Activated T-cell treated with anti-CD3 and anti-CD28 coated beads for 1 hour (primary cell): ENCODE results near the gene CD40.
A peak's percentile ranks its signal among the peaks of the same experiment; 100 is the strongest.
"Not testable (repeated sequence)": the region's sequence is repeated elsewhere in the genome, so short reads cannot be mapped to it uniquely, and the experiment has no call there.

Source experiments
- DNase-seq: peaks from one replicate; pipeline ENCODE4 v3.0.0-alpha.2; 2020; ENCODE audit warnings: low read depth

Gene CD40

DNA sequence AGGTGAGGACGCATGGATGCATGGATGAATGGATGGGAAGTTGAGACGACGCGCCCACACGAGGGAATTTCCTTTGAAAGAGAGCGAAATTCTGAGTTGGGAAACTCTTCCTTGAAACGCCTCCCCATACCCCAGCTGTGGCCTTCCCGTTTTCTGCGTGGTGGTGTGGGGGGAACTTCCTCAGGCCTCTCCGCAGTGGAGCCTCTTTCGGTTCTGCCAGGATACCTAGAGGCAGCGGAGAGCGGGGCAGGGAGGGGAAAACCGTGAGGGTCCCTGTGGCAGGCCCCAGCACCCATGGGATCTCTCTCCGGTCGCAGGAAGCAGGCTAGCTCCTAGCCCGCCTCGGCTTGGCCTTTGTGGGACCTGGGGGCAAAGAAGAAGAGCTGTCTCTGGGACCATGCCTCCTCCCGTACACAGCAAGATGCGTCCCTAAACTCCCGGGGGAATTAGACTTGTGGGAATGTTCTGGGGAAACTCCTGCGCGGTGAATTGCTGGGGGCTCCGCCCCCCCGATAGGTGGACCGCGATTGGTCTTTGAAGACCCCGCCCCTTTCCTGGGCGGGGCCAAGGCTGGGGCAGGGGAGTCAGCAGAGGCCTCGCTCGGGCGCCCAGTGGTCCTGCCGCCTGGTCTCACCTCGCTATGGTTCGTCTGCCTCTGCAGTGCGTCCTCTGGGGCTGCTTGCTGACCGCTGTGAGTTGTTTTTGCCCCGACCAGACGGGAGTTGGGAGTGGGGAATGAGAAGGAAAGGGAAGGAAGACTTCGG, at the start of gene CD40:
TSS of gene CD40 (plus strand) at position 611 of the 764 bp plus-strand sequence. CDS start at position 641, 30 bp downstream.
- DNase-seq: peak; percentile 67

DNA sequence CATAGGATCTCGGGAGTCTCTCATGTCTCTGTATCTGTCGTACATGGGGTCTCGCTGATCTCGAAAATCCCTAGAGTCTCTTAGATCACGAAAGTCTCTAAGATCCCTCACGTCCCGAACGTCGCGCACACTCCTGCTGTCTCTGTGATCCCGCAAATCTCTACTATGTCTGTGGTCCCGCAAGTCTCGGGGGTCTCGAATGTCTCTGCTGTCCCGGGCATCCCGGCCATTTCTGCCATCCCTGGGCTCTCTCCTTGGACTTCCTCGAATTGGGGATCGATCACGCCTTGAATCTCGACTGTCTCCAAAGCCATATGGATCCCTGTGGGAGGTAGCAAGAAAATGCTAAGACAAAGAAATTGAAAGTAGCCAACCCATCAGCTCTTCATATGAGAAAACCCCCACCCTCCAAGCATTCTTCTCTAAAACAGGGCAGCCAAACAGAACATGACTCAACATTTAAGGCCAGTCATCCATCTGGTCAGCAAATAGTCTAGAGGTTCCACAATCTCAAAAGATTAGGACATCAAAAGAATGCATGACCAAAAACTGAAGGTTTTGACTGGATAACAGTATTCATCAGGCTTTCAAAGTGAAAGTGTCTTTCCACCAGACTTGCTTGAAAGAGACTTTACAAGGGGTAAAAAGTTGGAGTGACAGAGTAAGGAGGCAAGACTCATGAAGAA, 47.8 kb upstream of the CD40 start:
- DNase-seq: no peak

DNA sequence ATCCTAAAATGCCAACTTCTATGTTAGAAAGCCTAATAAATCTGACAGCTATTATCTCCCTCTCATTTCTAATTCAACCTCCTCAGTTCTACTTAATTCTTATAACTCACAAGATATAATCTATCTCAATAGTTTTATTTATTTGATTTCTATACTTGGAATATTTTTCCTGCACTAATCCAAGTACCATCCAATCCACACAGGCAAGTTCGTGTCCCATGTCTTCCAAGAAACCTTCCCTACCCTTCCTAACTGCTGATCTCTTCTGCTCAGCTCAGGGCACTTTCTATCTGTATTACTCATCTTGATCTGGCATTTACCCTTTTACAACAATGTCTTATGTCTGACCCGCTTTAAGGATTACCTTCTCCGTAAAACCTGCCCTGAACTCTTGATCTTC, 46.5 kb upstream of the CD40 start:
- DNase-seq: no peak

- DNase-seq: no peak
Observed at GRCh38 chr20:46073024-46073423, 45.1 kb upstream of the CD40 start.

GRCh38 chr20:46073443-46073842, 44.7 kb upstream of the CD40 start:
- no peak for DNase-seq

- no peak for DNase-seq
Observed at GRCh38 chr20:46074006-46074405, 44.1 kb upstream of the CD40 start.

DNA sequence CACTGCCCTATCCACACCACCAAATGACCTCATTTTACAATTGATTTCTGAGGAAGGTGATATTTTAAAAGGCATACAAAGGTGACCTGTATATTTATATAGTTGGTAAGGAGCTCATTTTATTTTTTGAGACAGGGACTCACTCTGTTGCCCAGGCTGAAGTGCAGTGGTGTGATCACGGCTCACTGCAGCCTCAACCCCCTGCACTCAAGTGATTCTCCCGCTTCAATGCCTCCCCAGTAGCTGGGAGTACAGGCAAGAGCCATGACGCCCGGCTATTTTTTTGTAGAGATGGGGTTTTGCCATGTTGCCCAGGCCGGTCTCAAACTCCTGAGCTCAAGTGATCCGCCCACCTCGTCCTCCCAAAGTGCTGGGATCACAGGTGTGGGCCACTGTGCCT, 41.3 kb upstream of the CD40 start:
- no peak for DNase-seq

- no peak for DNase-seq
Observed at GRCh38 chr20:46077642-46078305, 40.3 kb upstream of the CD40 start.

- DNase-seq: no peak
Observed at GRCh38 chr20:46078954-46079353, 39.2 kb upstream of the CD40 start.

DNA sequence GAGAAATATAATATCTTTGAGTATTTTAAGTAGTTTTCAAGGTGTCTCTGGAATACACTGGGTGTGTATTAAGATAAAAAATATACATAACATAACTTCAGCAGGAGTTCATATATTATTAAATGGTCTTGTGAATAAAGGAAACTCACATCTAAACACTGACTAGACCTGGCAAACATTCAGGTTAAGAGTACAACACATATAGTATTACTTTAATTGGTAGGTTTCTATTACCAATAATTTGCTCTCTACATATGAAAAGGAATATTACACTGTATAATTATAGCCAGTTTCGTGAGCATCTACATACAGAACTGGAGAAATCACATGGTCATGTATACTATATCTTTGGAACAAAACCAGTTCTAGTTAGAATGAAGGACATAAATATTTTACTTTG, 37.0 kb upstream of the CD40 start:
- DNase-seq: no peak

- no peak for DNase-seq
Observed at GRCh38 chr20:46083101-46083500, 35.0 kb upstream of the CD40 start.

GRCh38 chr20:46083531-46084061, 34.5 kb upstream of the CD40 start:
- no peak for DNase-seq

- no peak for DNase-seq
Observed at GRCh38 chr20:46084805-46085178, 33.3 kb upstream of the CD40 start.

- no peak for DNase-seq
Observed at GRCh38 chr20:46085179-46085851, 32.8 kb upstream of the CD40 start.

GRCh38 chr20:46087161-46087560, 31.0 kb upstream of the CD40 start:
- no peak for DNase-seq

GRCh38 chr20:46088409-46089166, 29.5 kb upstream of the CD40 start:
- DNase-seq: no peak

- DNase-seq: no peak
Observed at GRCh38 chr20:46089167-46089416, 29.0 kb upstream of the CD40 start.

- DNase-seq: peak; percentile 89
Observed at GRCh38 chr20:46089417-46090388, 28.4 kb upstream of the CD40 start, which contains the start of gene NCOA5. Gene NCOA5 (minus strand): TSS chr20:46089962. CDS start chr20:46079424, 10,538 bp downstream.

- not testable (repeated sequence) for DNase-seq
Observed at GRCh38 chr20:46091622-46092535, 26.2 kb upstream of the CD40 start.
